DOHH2 (cell line): ENCODE results near the gene C4orf50.

Experiments
- H3F3A ChIP-seq: fragments of 200-600 bp; sonication (generic), shearing (Covaris generic); 2 replicates; pipeline ENCODE4 v1.6.0; 2016; ENCODE audit warnings: antibody characterized with exemption, mild to moderate bottlenecking; ENCODE audit not compliant: control insufficient read depth, insufficient read depth
- H3K27ac ChIP-seq: fragments of 200-600 bp; sonication (generic); 2 replicates; pipeline ENCODE4 v1.5.1; 2014; ENCODE audit warnings: low read depth, mild to moderate bottlenecking, low read length, moderate library complexity
- H3K27me3 ChIP-seq: fragments of 200-600 bp; sonication (generic); 2 replicates; pipeline ENCODE4 v1.6.1; 2014; ENCODE audit warnings: mild to moderate bottlenecking, low read length, mixed read lengths; ENCODE audit not compliant: control insufficient read depth
- H3K36me3 ChIP-seq: fragments of 200-600 bp; sonication (generic); 2 replicates; pipeline ENCODE4 v1.6.1; 2014; ENCODE audit warnings: mild to moderate bottlenecking, low read length, moderate library complexity, mixed read lengths; ENCODE audit not compliant: control insufficient read depth
- H3K4me1 ChIP-seq: fragments of 200-600 bp; sonication (generic); 2 replicates; pipeline ENCODE4 v1.6.1; 2014; ENCODE audit warnings: mild to moderate bottlenecking, low read length, mixed read lengths; ENCODE audit not compliant: control insufficient read depth
- H3K4me2 ChIP-seq: fragments of 200-600 bp; sonication (generic); 2 replicates; pipeline ENCODE4 v1.6.0; 2014; ENCODE audit warnings: mild to moderate bottlenecking, low read length, moderate library complexity
- H3K4me3 ChIP-seq: fragments of 200-600 bp; sonication (generic); 2 replicates; pipeline ENCODE4 v1.5.1; 2014; ENCODE audit warnings: mild to moderate bottlenecking, low read length, mixed read lengths
- H3K79me2 ChIP-seq: fragments of 200-600 bp; sonication (generic); 2 replicates; pipeline ENCODE4 v1.6.1; 2014; ENCODE audit warnings: mild to moderate bottlenecking, low read length, mixed read lengths; ENCODE audit not compliant: control insufficient read depth
- H3K9me2 ChIP-seq: fragments of 200-600 bp; sonication (generic); replicated peaks from 2 replicates; pipeline ENCODE4 v1.6.1; 2014; ENCODE audit warnings: mild to moderate bottlenecking, low read length, mixed read lengths; ENCODE audit not compliant: control insufficient read depth
- H3K9me3 ChIP-seq: fragments of 200-600 bp; sonication (generic); 2 replicates; pipeline ENCODE4 v1.6.1; 2014; ENCODE audit warnings: antibody characterized with exemption, low read length, mixed read lengths; ENCODE audit not compliant: control insufficient read depth, insufficient read depth
- H4K20me1 ChIP-seq: fragments of 200-600 bp; sonication (generic); 2 replicates; pipeline ENCODE4 v1.6.0; 2014; ENCODE audit warnings: low read depth, mild to moderate bottlenecking, antibody characterized with exemption, low read length, moderate library complexity; ENCODE audit not compliant: control insufficient read depth, insufficient read depth
- EZH2phosphoT487 ChIP-seq: fragments of 200-600 bp; sonication (generic); IDR thresholded peaks from 2 replicates; pipeline ENCODE4 v1.6.1; 2017; ENCODE audit warnings: borderline replicate concordance, mild to moderate bottlenecking, antibody characterized with exemption, low read length, moderate library complexity, mixed read lengths
- TF ChIP-seq, protein P1 (sequence below): fragments of 200-600 bp; sonication (generic); IDR thresholded peaks from one replicate; pipeline ENCODE4 v1.5.1; 2014; ENCODE audit warnings: antibody characterized with exemption, mild to moderate bottlenecking, low read depth, low read length; ENCODE audit not compliant: poor library complexity, severe bottlenecking

The C4orf50 gene

DNA sequence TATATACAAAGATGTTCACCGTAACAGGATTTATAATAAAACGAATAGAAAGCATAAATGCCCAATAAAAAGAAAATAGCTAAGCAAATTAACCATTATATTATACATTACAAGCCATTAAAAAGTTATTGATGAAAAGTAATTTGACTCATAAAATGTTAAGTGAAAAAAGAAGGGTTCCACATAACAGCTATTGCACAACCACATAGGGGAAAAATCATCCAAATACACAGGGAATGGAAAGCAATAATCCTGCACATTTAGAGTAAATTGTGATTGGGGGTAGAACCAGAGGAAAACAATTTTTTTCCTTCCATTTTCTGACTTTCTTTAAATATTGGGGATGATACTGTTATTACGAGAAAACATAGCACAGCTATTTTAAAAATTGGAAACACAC is 163.3 kb downstream of the C4orf50 start:
- Histone ChIP-seq H3K9me3 (peaks cover 1% of the 10 kb centered on the region; the same call in 1 of the 2 replicates), H3K27me3 (no peaks in the 10 kb centered on the region), H3K9me2 (no peaks in the 10 kb centered on the region), H3K4me2 (no peak overlapping the region), H3F3A (no peaks in the 10 kb centered on the region), H3K36me3 (no peaks in the 10 kb centered on the region), H3K27ac (no peak overlapping the region), H3K79me2 (no peaks in the 10 kb centered on the region), H4K20me1 (no peaks in the 10 kb centered on the region), H3K4me1 (no peaks in the 10 kb centered on the region), H3K4me3 (no peak overlapping the region)
- no peak for TF ChIP-seq EZH2phosphoT487
- TF ChIP-seq, protein P1, sequence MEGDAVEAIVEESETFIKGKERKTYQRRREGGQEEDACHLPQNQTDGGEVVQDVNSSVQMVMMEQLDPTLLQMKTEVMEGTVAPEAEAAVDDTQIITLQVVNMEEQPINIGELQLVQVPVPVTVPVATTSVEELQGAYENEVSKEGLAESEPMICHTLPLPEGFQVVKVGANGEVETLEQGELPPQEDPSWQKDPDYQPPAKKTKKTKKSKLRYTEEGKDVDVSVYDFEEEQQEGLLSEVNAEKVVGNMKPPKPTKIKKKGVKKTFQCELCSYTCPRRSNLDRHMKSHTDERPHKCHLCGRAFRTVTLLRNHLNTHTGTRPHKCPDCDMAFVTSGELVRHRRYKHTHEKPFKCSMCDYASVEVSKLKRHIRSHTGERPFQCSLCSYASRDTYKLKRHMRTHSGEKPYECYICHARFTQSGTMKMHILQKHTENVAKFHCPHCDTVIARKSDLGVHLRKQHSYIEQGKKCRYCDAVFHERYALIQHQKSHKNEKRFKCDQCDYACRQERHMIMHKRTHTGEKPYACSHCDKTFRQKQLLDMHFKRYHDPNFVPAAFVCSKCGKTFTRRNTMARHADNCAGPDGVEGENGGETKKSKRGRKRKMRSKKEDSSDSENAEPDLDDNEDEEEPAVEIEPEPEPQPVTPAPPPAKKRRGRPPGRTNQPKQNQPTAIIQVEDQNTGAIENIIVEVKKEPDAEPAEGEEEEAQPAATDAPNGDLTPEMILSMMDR = no peak

DNA sequence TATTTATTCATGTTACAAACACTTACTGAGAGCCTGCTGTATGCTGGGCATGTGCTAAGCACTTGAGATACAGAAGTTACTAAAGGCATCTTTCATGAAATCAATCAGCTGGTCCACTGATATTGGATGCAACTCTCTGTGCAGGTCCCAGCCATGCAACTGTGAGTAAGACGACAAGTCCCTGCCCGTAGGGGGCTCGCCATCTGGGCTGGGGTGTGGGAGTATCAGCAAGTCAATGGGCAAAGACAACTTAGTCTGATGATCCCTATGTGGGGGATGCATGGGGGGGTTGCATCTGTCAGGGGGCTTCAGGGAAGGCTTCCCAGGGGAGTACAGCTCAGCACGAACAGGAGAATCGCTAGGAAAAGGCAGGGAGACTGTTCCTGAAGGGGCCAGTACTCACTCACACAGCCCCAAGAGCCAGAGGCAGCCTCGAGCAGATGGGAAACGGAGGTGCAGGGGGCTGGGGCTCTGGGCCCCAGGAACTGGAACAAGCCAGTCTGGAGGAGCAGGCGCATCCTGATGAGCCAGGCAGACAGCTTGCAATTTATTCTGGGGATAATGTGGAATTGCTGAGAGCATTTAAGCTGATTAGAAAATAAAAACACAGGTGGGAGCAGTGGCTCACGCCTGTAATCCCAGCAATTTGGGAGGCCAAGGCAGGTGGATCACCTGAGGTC is 165.6 kb downstream of the C4orf50 start:
- H3K36me3 ChIP-seq = no peaks in the 10 kb centered on the region
- no peak overlapping the region for H3K4me2 ChIP-seq
- no peaks in the 10 kb centered on the region for H4K20me1 ChIP-seq
- no peaks in the 10 kb centered on the region for H3K9me3 ChIP-seq
- no peaks in the 10 kb centered on the region for H3K4me1 ChIP-seq
- H3K27ac ChIP-seq = no peak overlapping the region
- TF ChIP-seq EZH2phosphoT487 = no peak
- TF ChIP-seq, protein P1 = no peak
- H3K27me3 ChIP-seq = no peaks in the 10 kb centered on the region
- H3K79me2 ChIP-seq = no peaks in the 10 kb centered on the region
- no peaks in the 10 kb centered on the region for H3F3A ChIP-seq
- H3K4me3 ChIP-seq = no peak overlapping the region
- no peaks in the 10 kb centered on the region for H3K9me2 ChIP-seq

DNA sequence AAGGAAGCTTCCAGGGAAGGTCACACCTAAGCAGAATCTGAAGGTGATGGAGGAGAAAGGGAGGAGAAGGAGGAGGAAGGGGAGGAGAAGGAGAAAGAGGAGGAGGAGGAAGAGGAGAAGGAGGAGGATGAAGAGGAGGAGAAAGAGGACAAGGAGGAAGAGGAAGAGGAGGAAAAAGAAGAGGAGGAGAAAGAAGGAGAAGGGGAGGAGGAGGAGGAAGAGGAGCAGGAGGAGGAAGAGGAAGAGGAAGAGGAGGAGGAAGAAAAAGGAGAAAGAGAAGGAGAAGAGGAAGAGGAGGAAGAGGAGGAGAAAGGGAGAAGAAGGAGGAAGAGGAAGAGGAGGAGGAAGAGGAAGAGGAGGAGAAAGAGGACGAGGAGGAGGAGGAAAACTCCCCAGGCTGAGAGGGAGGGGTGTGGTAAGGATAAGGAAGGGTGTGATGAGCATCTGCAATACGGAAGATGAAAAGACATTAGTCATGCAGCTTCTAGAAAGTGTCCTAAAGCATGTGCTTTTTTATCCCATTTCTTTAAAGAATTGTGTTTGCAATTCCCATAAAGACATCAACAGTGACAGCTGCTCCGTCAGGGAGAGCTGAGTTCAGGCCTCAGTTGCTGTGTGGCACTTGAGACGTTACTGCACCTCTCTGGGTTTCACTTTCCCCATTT is 166.5 kb downstream of the C4orf50 start:
- Histone ChIP-seq H3K9me2 (no peaks in the 10 kb centered on the region), H4K20me1 (no peaks in the 10 kb centered on the region), H3K27me3 (no peaks in the 10 kb centered on the region), H3K79me2 (no peaks in the 10 kb centered on the region), H3K4me1 (no peaks in the 10 kb centered on the region), H3K27ac (no peak overlapping the region), H3K4me3 (no peak overlapping the region), H3K4me2 (no peak overlapping the region), H3K36me3 (no peaks in the 10 kb centered on the region), H3K9me3 (no peaks in the 10 kb centered on the region), H3F3A (no peaks in the 10 kb centered on the region)
- no peak for TF ChIP-seq EZH2phosphoT487
- TF ChIP-seq, protein P1 = no peak
